ENCODE data around the gene SLC27A1.
"Not testable (repeated sequence)": the region's sequence is repeated elsewhere in the genome, so short reads cannot be mapped to it uniquely, and the experiment has no call there.

SLC27A1 gene

GRCh38 chr19:17540174-17540573 is 69.8 kb downstream of the SLC27A1 start:
- no peak for DNase-seq

GRCh38 chr19:17541184-17541759 is 70.9 kb downstream of the SLC27A1 start:
- no peak for DNase-seq

DNA sequence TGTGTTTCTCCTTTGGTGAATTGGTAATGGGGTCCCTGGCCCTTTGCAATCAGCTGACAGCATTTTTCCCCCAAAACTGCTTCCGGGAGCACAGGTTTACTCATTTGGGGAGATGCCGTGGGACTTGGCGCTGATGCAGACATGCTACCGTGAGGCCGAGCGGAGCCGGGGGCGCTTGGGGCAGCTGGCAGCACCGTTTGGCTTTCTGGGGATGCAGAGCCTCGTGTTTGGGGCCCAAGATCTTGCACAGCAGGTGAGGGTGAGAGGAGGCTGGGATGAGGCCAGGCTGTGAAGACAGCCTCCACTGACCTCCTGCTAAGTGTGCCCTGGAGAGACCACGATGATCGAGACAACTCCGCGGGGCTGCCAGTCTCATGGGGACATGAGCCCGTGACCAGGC is 71.7 kb downstream of the SLC27A1 start:
- DNase-seq: no peak

- DNase-seq: no peak
These were observed 72.7 kb downstream of the SLC27A1 start for GRCh38 chr19:17542793-17543582.

GRCh38 chr19:17543986-17544385 is 73.7 kb downstream of the SLC27A1 start:
- no peak for DNase-seq

DNA sequence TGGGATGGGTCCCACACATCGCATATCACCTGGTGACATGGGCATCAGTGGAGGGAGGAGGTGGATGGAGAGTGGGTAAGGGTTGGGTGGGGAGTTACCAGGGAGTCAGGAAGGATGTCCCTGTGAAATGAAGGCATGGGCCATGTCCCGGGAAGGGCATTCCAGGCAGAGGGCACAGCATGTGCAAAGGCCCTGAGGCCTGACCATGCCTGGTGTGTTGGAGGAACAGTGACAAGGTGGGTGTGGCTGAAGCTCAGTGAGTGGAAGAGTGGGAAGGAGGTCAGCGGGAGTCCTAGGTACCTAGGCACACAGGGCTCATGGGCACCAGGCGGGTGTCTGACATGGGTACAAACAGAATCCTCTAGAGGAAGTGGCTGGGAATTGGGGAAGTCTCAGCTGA is 74.1 kb downstream of the SLC27A1 start:
- DNase-seq: no peak

- no peak for DNase-seq
These were observed 77.8 kb downstream of the SLC27A1 start for GRCh38 chr19:17548145-17548544.

GRCh38 chr19:17549085-17549740 is 78.9 kb downstream of the SLC27A1 start:
- DNase-seq: no peak

DNA sequence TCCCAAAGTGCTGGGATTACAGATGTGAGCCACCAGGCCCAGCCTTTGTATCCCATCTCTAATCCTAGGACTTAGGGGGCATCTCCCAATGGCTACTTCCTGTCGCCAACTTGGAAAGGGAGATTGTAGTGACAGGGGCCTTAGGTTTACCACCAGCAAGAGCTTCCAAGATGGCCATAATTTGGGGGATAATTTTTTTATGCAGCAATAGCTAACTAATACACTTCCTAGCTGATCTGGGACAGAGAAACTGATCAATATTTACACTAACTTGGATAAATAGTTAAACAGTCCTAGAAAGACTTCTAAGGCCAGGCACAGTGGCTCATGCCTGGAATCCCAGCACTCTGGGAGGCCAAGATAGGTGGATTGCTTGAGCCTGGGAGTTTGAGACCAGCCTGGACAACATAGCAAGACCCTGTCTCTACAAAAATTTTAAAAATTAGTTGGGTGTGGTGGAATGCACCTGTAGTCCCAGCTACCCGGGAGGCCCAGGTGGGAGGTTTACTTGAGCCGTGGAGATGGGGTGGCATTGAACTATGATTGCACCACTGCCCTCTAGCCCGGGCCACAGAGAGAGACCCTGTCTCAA is 79.8 kb downstream of the SLC27A1 start:
- DNase-seq: no peak

DNA sequence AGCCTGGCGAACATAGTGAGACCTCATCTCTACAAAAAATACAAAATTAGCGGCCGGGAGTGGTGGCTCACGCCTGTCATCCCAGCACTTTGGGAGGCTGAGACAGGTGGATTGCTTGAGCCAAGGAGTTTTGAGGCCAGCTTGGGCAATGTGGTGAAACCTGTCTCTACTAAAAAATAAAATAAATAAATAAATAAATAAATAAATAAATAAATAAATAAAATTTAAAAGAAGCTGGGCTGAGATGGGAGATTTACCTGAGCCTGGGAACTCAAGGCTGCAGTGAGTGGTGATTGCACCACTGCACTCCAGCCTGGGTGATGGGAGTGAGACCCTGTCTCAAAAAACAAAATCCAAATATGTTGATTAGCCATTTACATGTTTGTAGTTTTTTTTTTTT is 82.4 kb downstream of the SLC27A1 start:
- not testable (repeated sequence) for DNase-seq

GRCh38 chr19:17553256-17553655 is 82.9 kb downstream of the SLC27A1 start:
- DNase-seq: no peak

DNA sequence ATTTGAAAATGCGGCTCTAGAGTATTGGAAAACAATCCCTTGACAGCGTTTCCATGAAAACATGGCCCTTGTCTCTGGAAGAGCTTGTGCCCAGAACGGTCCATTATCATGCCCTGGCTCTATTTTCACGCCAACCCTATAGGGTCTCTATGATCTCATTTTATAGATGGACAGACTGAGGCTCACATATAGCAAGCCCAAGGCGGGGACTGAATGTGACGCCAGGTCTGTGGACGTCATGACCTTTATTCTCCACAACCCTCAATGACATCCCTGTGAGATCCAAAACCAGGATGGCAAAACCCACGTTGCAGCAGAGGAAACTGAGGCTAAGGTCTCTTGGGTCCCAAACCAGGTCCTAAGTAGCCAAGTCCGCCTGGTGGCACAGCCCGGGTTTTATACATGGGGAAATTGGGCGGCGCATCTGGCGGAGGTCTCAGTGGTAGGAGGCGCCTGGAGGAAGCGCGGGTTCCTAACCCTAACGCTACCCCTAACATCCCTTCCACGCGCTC is 84.7 kb downstream of the SLC27A1 start:
- no peak for DNase-seq

DNA sequence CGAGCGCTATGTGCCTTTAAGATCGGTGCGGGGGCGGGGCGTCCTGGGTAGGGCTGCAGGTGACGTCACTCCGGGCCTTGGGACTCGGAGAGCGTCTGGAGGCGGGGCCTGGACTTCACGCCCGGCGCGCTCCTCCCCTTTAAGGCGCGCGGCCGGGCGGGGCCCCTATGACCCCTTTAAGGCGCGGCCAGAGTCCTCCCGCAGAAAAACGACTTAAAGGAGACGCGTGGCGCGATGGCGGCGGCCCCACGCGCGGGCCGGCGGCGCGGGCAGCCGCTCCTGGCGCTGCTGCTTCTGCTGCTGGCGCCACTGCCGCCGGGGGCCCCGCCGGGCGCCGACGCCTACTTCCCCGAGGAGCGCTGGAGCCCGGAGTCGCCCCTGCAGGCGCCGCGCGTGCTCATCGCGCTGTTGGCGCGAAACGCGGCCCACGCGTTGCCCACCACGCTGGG is 85.2 kb downstream of the SLC27A1 start, which contains the start of gene COLGALT1:
COLGALT1 (plus strand) TSS at position 170 of the 449 bp plus-strand sequence; CDS start at position 235, 65 bp downstream.
- DNase-seq: peak; percentile 100
